HepG2 (cell line): ENCODE results near the gene LYSMD2. TPM values are rescaled to one million over a fixed set of nuclear protein-coding genes. Genes with fewer than 3 reads are reported as not detected.

Experiments used
- ATAC-seq: fragments of 200-7000 bp; cut with Tn5 transposase; 3 replicates; pipeline ENCODE4 v1.9.1; 2020; ENCODE audit warnings: mild to moderate bottlenecking, moderate library complexity
- BruUV-seq: library from RNA; stranded (reverse); fragments of 400-500 nt; replicated peaks from 2 replicates; lab custom pipeline; 2021; lab: Mats Ljungman, UMichigan
- CTCF ChIA-PET: fragments of 300-600 bp; formaldehyde crosslinking; extraction: SDS; loops from one replicate; lab custom pipeline; 2021; ENCODE audit warnings: low total read pairs, inconsistent platforms, low intra/inter-chr PET ratio; lab: Yijun Ruan, JAX
- POLR2A ChIA-PET: fragments of 350-600 bp; sonication (Branson Sonifier 250); formaldehyde crosslinking; loops from one replicate; lab custom pipeline; 2020; ENCODE audit warnings: antibody characterized with exemption, inconsistent platforms; lab: Yijun Ruan, JAX
- DNase-seq: peaks from one replicate; pipeline ENCODE4 v3.0.0-alpha.2; 2015; ENCODE audit warnings: low spot score
- FAIRE-seq: peaks from 3 replicates; lab custom pipeline; 2011; peaks lifted over from hg19 to GRCh38; lab: Jason Lieb, UNC
- H2AFZ ChIP-seq: one replicate; pipeline ENCODE4 v1.6.1; 2011; ENCODE audit warnings: low read length, inconsistent platforms
- H3K27ac ChIP-seq: fragments of 300-600 bp; 3 replicates; pipeline ENCODE4 v1.8.0; 2011; ENCODE audit warnings: mixed run types, mild to moderate bottlenecking, mixed read lengths, low read length, inconsistent platforms; ENCODE audit not compliant: insufficient read depth; ENCODE audit errors: extremely low read length
- H3K27me3 ChIP-seq, 2 experiments: fragments of 200-600 bp in 1 of 2; 2 replicates in 1 of 2; 3 replicates in 1 of 2; pipeline versions ENCODE4 v1.6.0 to v1.8.0; 2011; ENCODE audit warnings: low read length in 2 of 2, mild to moderate bottlenecking in 2 of 2, moderate library complexity in 2 of 2, inconsistent platforms in 1 of 2; ENCODE audit not compliant: insufficient read depth in 2 of 2, control insufficient read depth in 1 of 2
- H3K36me3 ChIP-seq, 2 experiments: fragments of 200-600 bp in 1 of 2; replicated peaks in 1 of 2; 2 replicates in 1 of 2; 3 replicates in 1 of 2; pipeline versions ENCODE4 v1.5.1 to v1.8.0; 2011; ENCODE audit warnings: low read length in 2 of 2, inconsistent platforms in 1 of 2; ENCODE audit not compliant: insufficient read depth in 2 of 2, control insufficient read depth in 1 of 2
- H3K4me1 ChIP-seq: 2 replicates; pipeline ENCODE4 v1.5.1; 2012; ENCODE audit warnings: low read length, inconsistent platforms; ENCODE audit not compliant: insufficient read depth
- H3K4me2 ChIP-seq: 2 replicates; pipeline ENCODE4 v1.6.0; 2011; ENCODE audit warnings: low read depth, low read length, inconsistent platforms
- H3K4me3 ChIP-seq, 3 experiments: fragments of 200-600 bp in 1 of 3; sonication (generic), shearing (Covaris generic) in 1 of 3; replicated peaks in 1 of 3; 2 replicates each; pipeline ENCODE4 v1.5.1; 2011 to 2016; ENCODE audit warnings: low read length in 3 of 3, inconsistent platforms in 2 of 3, low read depth in 2 of 3, mild to moderate bottlenecking in 2 of 3, control low read depth in 1 of 3, mixed read lengths in 1 of 3; ENCODE audit not compliant: insufficient read depth in 1 of 3
- H3K79me2 ChIP-seq: one replicate; pipeline ENCODE4 v1.6.1; 2011; ENCODE audit warnings: low read length, inconsistent platforms; ENCODE audit not compliant: insufficient read depth
- H3K9ac ChIP-seq: 2 replicates; pipeline ENCODE4 v1.6.0; 2011; ENCODE audit warnings: mild to moderate bottlenecking, low read depth, low read length, inconsistent platforms; ENCODE audit not compliant: insufficient read depth
- H3K9me3 ChIP-seq: 2 replicates; pipeline ENCODE4 v1.5.1; 2012; ENCODE audit warnings: mild to moderate bottlenecking, low read length
- H4K20me1 ChIP-seq: 2 replicates; pipeline ENCODE4 v1.6.0; 2011; ENCODE audit warnings: inconsistent platforms, mild to moderate bottlenecking, low read length, moderate library complexity; ENCODE audit not compliant: insufficient read depth
- CBX1 ChIP-seq: IDR thresholded peaks from one replicate; pipeline ENCODE4 v1.6.1; 2016; ENCODE audit warnings: antibody characterized with exemption, low read depth
- DBP ChIP-seq: sonication (generic); formaldehyde crosslinking; IDR thresholded peaks from 2 replicates; pipeline ENCODE4 v1.4.0; 2020; ENCODE audit warnings: missing genetic modification reagents; ENCODE audit errors: not compliant biosample characterization
- FOSL2 ChIP-seq: sonication (generic); formaldehyde crosslinking; IDR thresholded peaks from 2 replicates; pipeline ENCODE4 v1.4.0; 2020; ENCODE audit warnings: missing genetic modification reagents
- NAIF1 ChIP-seq: sonication (generic); formaldehyde crosslinking; IDR thresholded peaks from 2 replicates; pipeline ENCODE4 v1.5.0; 2020; ENCODE audit warnings: mild to moderate bottlenecking, missing genetic modification reagents, borderline replicate concordance
- PRDM15 ChIP-seq: sonication (generic); formaldehyde crosslinking; IDR thresholded peaks from 2 replicates; pipeline ENCODE4 v1.4.0; 2020; ENCODE audit warnings: missing genetic modification reagents
- REPIN1 ChIP-seq: sonication (generic); formaldehyde crosslinking; IDR thresholded peaks from 2 replicates; pipeline ENCODE4 v1.8.0; 2022; ENCODE audit warnings: missing genetic modification reagents, low read depth, mild to moderate bottlenecking, borderline replicate concordance
- ZNF230 ChIP-seq: sonication (generic); formaldehyde crosslinking; IDR thresholded peaks from 2 replicates; pipeline ENCODE4 v1.4.0; 2020; ENCODE audit warnings: mild to moderate bottlenecking, missing genetic modification reagents
- ZNF513 ChIP-seq: sonication (generic); formaldehyde crosslinking; conservative IDR thresholded peaks from 2 replicates; pipeline ENCODE4 v1.5.0; 2020; ENCODE audit warnings: missing genetic modification reagents
- ZNF550 ChIP-seq: sonication (generic); formaldehyde crosslinking; IDR thresholded peaks from 2 replicates; pipeline ENCODE4 v1.4.0; 2020; ENCODE audit warnings: mild to moderate bottlenecking, missing genetic modification reagents, borderline replicate concordance
- ZNF552 ChIP-seq: sonication (generic); formaldehyde crosslinking; IDR thresholded peaks from 2 replicates; pipeline ENCODE4 v1.9.0; 2022; ENCODE audit warnings: missing genetic modification reagents, mild to moderate bottlenecking, borderline replicate concordance
- WGBS: methylation state at CpG from one replicate; pipeline ENCODE4 v1.1.6; 2017; ENCODE audit warnings: low lambda C conversion rate; 5-methylcytosine and 5-hydroxymethylcytosine counted together
- in situ Hi-C: cut with HindIII; loops from 2 replicates; pipeline ENCODE4 v1.10.0; 2017; ENCODE audit warnings: low pct_unique_long_range_greater_than_20kb; ENCODE audit not compliant: extremely low pct_ligation_motif_present
- intact Hi-C: fragments of 100-400 bp; cut with micrococcal nuclease; formaldehyde crosslinking; loops from one replicate; pipeline ENCODE4 v1.10.0; 2022; ENCODE audit not compliant: unreplicated experiment
- polyA plus RNA-seq, 8 experiments: library from polyadenylated mRNA; depleted of rRNA in 3 of 8; stranded (reverse) in 7 of 8; unstranded in 1 of 8; fragments of >200 nt; fragmentation: Illumina TruSeq in 4 of 8; extraction: Trizol in 4 of 8; gene quantifications; 2 replicates each; pipeline versions ENCODE4 v1.2.1 to v1.2.3, GENCODE V29; 2011 to 2016; ENCODE audit warnings: low read depth in 4 of 8, missing spikeins in 1 of 8, mixed read lengths in 1 of 8; ENCODE audit not compliant: insufficient read depth in 1 of 8
- total RNA-seq, 5 experiments: library from RNA; depleted of rRNA; stranded (reverse); fragments of >200 nt; fragmentation: Illumina TruSeq; extraction: Trizol; gene quantifications; 2 replicates each; pipeline ENCODE4 v1.2.3, GENCODE V29; 2016; ENCODE audit warnings: low read depth in 1 of 5

Gene LYSMD2
- total and polyA plus RNA-seq, 2 of the 13 experiments (the other 11 are each of a cell fraction or from before 2014, with no cell fraction given), result 0.05 to 0.27 TPM

- CTCF ChIA-PET, result no interaction called here
Observed at GRCh38 chr15:51726302-51727073, 11.0 kb downstream of the LYSMD2 start.

GRCh38 chr15:51724673-51725072 is 12.8 kb downstream of the LYSMD2 start:
- intact Hi-C loops, result no loop called here
- ChIA-PET CTCF (no interaction called here), POLR2A (no interaction called here)
- ATAC-seq, result no peak
- BruUV-seq, result no TSS peak
- Histone ChIP-seq H3K4me2 (no peak overlapping the region), H2AFZ (no peak overlapping the region), H4K20me1 (no peaks in the 10 kb centered on the region), H3K4me3 (no peak overlapping the region), H3K9me3 (no peaks in the 10 kb centered on the region), H3K9ac (no peak overlapping the region), H3K27ac (no peak overlapping the region), H3K4me1 (peaks cover 16% of the 10 kb centered on the region), H3K36me3 (no peaks in the 10 kb centered on the region), H3K79me2 (no peaks in the 10 kb centered on the region), H3K27me3 (no peaks in the 10 kb centered on the region; a peak in 1 of 5 replicates)
- DNase-seq, result no peak
- no peak for FAIRE-seq
- in situ Hi-C loops, result no loop called here
- 30% methylated on average over 1 of the region's 1 CpG for WGBS
- TF ChIP-seq ZNF513 (CRISPR knock-in tag), result no peak
- no peak for TF ChIP-seq ZNF230 (CRISPR knock-in tag)
- no peak for TF ChIP-seq PRDM15 (CRISPR knock-in tag)
- TF ChIP-seq ZNF550, result no peak
- TF ChIP-seq CBX1, result no peak
- no peak for TF ChIP-seq ZNF552 (CRISPR knock-in tag)
- no peak for TF ChIP-seq NAIF1 (CRISPR knock-in tag)
- TF ChIP-seq REPIN1 (CRISPR knock-in tag), result no peak

More at GRCh38 chr15:51726302-51727073, 11.0 kb downstream of the LYSMD2 start:
- H3K9ac ChIP-seq, result no peak overlapping the region
- in situ Hi-C loops (no loop called here), intact Hi-C loops (no loop called here)
- no peak overlapping the region for H3K4me2 ChIP-seq
- WGBS, result 5% methylated on average over 5 of the region's 5 CpGs
- H2AFZ ChIP-seq, result no peak overlapping the region
- no peak for FAIRE-seq
- 0 out of 2 replicates have a peak, but pooled peaks have one; percentile 9 for TF ChIP-seq FOSL2 (CRISPR knock-in tag)
- TF ChIP-seq DBP (CRISPR knock-in tag), result no peak
- no peaks in the 10 kb centered on the region; a peak in 1 of 5 replicates for H3K27me3 ChIP-seq
- POLR2A ChIA-PET, result no interaction called here
- no peaks in the 10 kb centered on the region for H3K36me3 ChIP-seq
- no TSS peak for BruUV-seq
- no peaks in the 10 kb centered on the region for H3K9me3 ChIP-seq
- no peaks in the 10 kb centered on the region for H3K79me2 ChIP-seq
- no peak overlapping the region for H3K27ac ChIP-seq
- DNase-seq, result peak; percentile 10
- no peak; the same call in 2 of the 3 replicates for ATAC-seq
- H4K20me1 ChIP-seq, result no peaks in the 10 kb centered on the region
- no peaks in the 10 kb centered on the region for H3K4me1 ChIP-seq
- no peak overlapping the region for H3K4me3 ChIP-seq
